B cell (primary cell): ENCODE measurements around the gene TRUB1. TPM values are rescaled to one million over a fixed set of nuclear protein-coding genes. Genes with fewer than 3 reads are reported as not detected.

Source experiments
- ATAC-seq: fragments of 200-7000 bp; cut with Tn5 transposase; one replicate; pipeline ENCODE4 v1.10.0; 2021; ENCODE audit warnings: low read depth, mild to moderate bottlenecking, moderate number of reproducible peaks, moderate library complexity
- CTCF ChIA-PET: fragments of 350-600 bp; sonication (Branson Sonifier 250); formaldehyde crosslinking; loops from one replicate; lab custom pipeline; 2021; ENCODE audit warnings: antibody characterized with exemption, inconsistent platforms; lab: Charles Lee
- POLR2A ChIA-PET: fragments of 350-600 bp; sonication (Branson Sonifier 250); formaldehyde crosslinking; loops from one replicate; lab custom pipeline; 2021; ENCODE audit warnings: antibody characterized with exemption; lab: Charles Lee
- DNase-seq: peaks from one replicate; pipeline ENCODE4 v3.0.0; 2013
- H2AFZ ChIP-seq: 2 replicates; pipeline ENCODE4 v1.6.1; 2012; ENCODE audit warnings: mild to moderate bottlenecking, low read depth, low read length; ENCODE audit not compliant: insufficient read depth, poor library complexity, severe bottlenecking
- H3K27ac ChIP-seq, 2 donors: 1 replicate in 1 of 2; 2 replicates in 1 of 2; pipeline ENCODE4 v1.5.1; 2012 to 2013; ENCODE audit warnings: low read length in 2 of 2, mild to moderate bottlenecking in 2 of 2, moderate library complexity in 1 of 2
- H3K27me3 ChIP-seq, 4 experiments: fragments of 200-600 bp in 1 of 4; sonication (generic) in 1 of 4; replicated peaks in 1 of 4; 1 replicate in 2 of 4; 2 replicates in 2 of 4; pipeline versions ENCODE4 v1.6.1 to v1.7.0; 2013 to 2016; ENCODE audit warnings: low read length in 3 of 4, mild to moderate bottlenecking in 2 of 4, mixed read lengths in 1 of 4, moderate library complexity in 1 of 4; ENCODE audit not compliant: insufficient read depth in 4 of 4, control insufficient read depth in 3 of 4; ENCODE audit errors: control extremely low read depth in 1 of 4
- H3K36me3 ChIP-seq, 2 experiments: replicated peaks in 1 of 2; 1 replicate in 1 of 2; 2 replicates in 1 of 2; pipeline versions ENCODE4 v1.6.1 to v1.7.1; 2013; ENCODE audit warnings: low read length in 1 of 2; ENCODE audit not compliant: insufficient read depth in 2 of 2, control insufficient read depth in 1 of 2; ENCODE audit errors: control extremely low read depth in 1 of 2, extremely low read depth in 1 of 2
- H3K4me1 ChIP-seq, 2 donors: fragments of 200-600 bp in 1 of 2; sonication (generic) in 1 of 2; 1 replicate in 1 of 2; 2 replicates in 1 of 2; pipeline versions ENCODE4 v1.5.1 to v1.6.1; 2013 to 2017; ENCODE audit warnings: low read length in 2 of 2; ENCODE audit not compliant: control insufficient read depth in 2 of 2, insufficient read depth in 2 of 2
- H3K4me2 ChIP-seq: replicated peaks from 2 replicates; pipeline ENCODE3; 2012; ENCODE audit warnings: mild to moderate bottlenecking, low read depth, low read length; ENCODE audit not compliant: poor library complexity, severe bottlenecking
- H3K4me3 ChIP-seq, 5 experiments: fragments of 200-600 bp in 1 of 5; sonication (generic) in 1 of 5; 1 replicate in 3 of 5; 2 replicates in 2 of 5; pipeline versions ENCODE4 v1.5.1 to v1.7.0; 2011 to 2016; ENCODE audit warnings: low read length in 4 of 5, mild to moderate bottlenecking in 4 of 5, low read depth in 2 of 5, control low read depth in 1 of 5, moderate library complexity in 1 of 5; ENCODE audit not compliant: insufficient read depth in 1 of 5; ENCODE audit errors: control extremely low read depth in 1 of 5, extremely low read depth in 1 of 5
- H3K79me2 ChIP-seq: fragments of 200-600 bp; sonication (generic); one replicate; pipeline ENCODE4 v1.6.0; 2016; ENCODE audit warnings: low read length; ENCODE audit not compliant: control insufficient read depth, insufficient read depth
- H3K9ac ChIP-seq: fragments of 200-600 bp; sonication (generic); 2 replicates; pipeline ENCODE4 v1.6.1; 2017; ENCODE audit warnings: mild to moderate bottlenecking, low read length, moderate library complexity
- H3K9me3 ChIP-seq, 3 donors: one replicate each; pipeline versions ENCODE4 v1.6.1 to v1.7.1; 2013; ENCODE audit warnings: low read length in 2 of 3; ENCODE audit not compliant: control insufficient read depth in 2 of 3, insufficient read depth in 1 of 3; ENCODE audit errors: control extremely low read depth in 1 of 3
- H4K20me1 ChIP-seq: 2 replicates; pipeline ENCODE4 v1.6.0; 2012; ENCODE audit warnings: mild to moderate bottlenecking, low read length; ENCODE audit not compliant: insufficient read depth, control insufficient read depth, poor library complexity, severe bottlenecking
- H3K27ac Mint-ChIP-seq: one replicate; pipeline ENCODE4 v1.8.0; 2021; ENCODE audit warnings: mixed read lengths
- H3K27me3 Mint-ChIP-seq: one replicate; pipeline ENCODE4 v1.8.0; 2021; ENCODE audit warnings: mixed read lengths
- H3K4me1 Mint-ChIP-seq: one replicate; pipeline ENCODE4 v1.8.0; 2021; ENCODE audit warnings: mixed read lengths
- H3K4me3 Mint-ChIP-seq: one replicate; pipeline ENCODE4 v1.8.0; 2021; ENCODE audit warnings: mixed read lengths
- H3K9me3 Mint-ChIP-seq: one replicate; pipeline ENCODE4 v1.8.0; 2022; ENCODE audit warnings: mixed read lengths; ENCODE audit not compliant: insufficient read depth
- EZH2 ChIP-seq: IDR thresholded peaks from 2 replicates; pipeline ENCODE4 v1.6.1; 2012; ENCODE audit warnings: borderline replicate concordance, low read depth, mild to moderate bottlenecking, moderate library complexity, low read length; ENCODE audit not compliant: insufficient read depth, poor library complexity, severe bottlenecking
- WGBS: methylation state at CpG from one replicate; pipeline ENCODE4 v1.1.5; 2013; ENCODE audit warnings: missing lambda C conversion rate; ENCODE audit not compliant: insufficient coverage; 5-methylcytosine and 5-hydroxymethylcytosine counted together
- intact Hi-C: fragments of 100-400 bp; cut with micrococcal nuclease; formaldehyde crosslinking; loops from one replicate; pipeline ENCODE4 v1.10.0; 2022
- polyA plus RNA-seq: library from polyadenylated mRNA; depleted of rRNA; stranded (reverse); fragments of >200 nt; gene quantifications from 2 replicates; pipeline ENCODE4 v1.2.3, GENCODE V29; 2012
- total RNA-seq, 2 donors: library from RNA; stranded (reverse); fragments of 120-200 nt in 1 of 2; gene quantifications; 1 replicate in 1 of 2; 2 replicates in 1 of 2; pipeline versions ENCODE4 v1.2.3 to v1.2.4, GENCODE V29; 2013 to 2022
- TF ChIP-seq, protein P1 (sequence below): fragments of 200-600 bp; IDR thresholded peaks from one replicate; pipeline ENCODE4 v1.8.0; 2022; ENCODE audit warnings: antibody characterized with exemption, mild to moderate bottlenecking

Gene TRUB1
- total and polyA plus RNA-seq, 2 donors (not counting 1 experiment from before 2014, with no cell fraction given): 6.5 to 15.7 TPM

DNA sequence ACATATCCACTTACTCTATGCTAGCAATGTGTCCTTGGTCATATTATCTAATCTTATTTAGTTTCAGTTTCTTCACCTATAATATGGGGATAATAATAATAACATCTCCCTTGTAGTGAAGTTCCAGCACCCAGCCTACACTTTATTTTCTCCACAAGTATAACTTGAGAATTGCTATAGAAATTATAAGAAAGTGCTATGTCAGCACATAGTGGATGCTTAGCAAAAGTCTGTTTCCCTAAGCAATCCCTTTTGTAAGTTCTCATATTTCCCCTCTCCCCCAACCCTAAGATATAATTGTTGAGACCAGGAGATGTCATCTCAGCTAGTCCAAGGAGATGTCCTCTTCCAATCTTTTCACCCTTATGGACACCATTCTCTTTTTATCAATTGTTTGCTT, 5.8 kb upstream of the TRUB1 start:
- ATAC-seq: no peak
- Mint-ChIP-seq H3K4me3 (no peak overlapping the region), H3K4me1 (no peaks in the 10 kb centered on the region), H3K9me3 (peaks cover 3% of the 10 kb centered on the region), H3K27ac (no peak overlapping the region), H3K27me3 (peaks cover 6% of the 10 kb centered on the region)
- peaks cover 0 to 3% (median 0%) of the 10 kb centered on the region in 4 experiments for H3K27me3 ChIP-seq
- peaks cover 0 to 7% (median 1%) of the 10 kb centered on the region in 3 donors for H3K9me3 ChIP-seq
- H3K36me3 ChIP-seq: no peaks in the 10 kb centered on the region
- ChIA-PET POLR2A (no interaction called here), CTCF (no interaction called here)
- no peak overlapping the region for H3K4me3 ChIP-seq
- H3K27ac ChIP-seq: no peak overlapping the region
- H3K4me1 ChIP-seq: no peaks in the 10 kb centered on the region
- no peak overlapping the region for H3K4me2 ChIP-seq
- no peak overlapping the region for H3K9ac ChIP-seq
- H2AFZ ChIP-seq: no peak overlapping the region
- no peak for DNase-seq
- intact Hi-C loops: no loop called here
- TF ChIP-seq, protein P1, sequence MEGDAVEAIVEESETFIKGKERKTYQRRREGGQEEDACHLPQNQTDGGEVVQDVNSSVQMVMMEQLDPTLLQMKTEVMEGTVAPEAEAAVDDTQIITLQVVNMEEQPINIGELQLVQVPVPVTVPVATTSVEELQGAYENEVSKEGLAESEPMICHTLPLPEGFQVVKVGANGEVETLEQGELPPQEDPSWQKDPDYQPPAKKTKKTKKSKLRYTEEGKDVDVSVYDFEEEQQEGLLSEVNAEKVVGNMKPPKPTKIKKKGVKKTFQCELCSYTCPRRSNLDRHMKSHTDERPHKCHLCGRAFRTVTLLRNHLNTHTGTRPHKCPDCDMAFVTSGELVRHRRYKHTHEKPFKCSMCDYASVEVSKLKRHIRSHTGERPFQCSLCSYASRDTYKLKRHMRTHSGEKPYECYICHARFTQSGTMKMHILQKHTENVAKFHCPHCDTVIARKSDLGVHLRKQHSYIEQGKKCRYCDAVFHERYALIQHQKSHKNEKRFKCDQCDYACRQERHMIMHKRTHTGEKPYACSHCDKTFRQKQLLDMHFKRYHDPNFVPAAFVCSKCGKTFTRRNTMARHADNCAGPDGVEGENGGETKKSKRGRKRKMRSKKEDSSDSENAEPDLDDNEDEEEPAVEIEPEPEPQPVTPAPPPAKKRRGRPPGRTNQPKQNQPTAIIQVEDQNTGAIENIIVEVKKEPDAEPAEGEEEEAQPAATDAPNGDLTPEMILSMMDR: no peak
- TF ChIP-seq EZH2: no peak
- no peaks in the 10 kb centered on the region for H3K79me2 ChIP-seq
- no peaks in the 10 kb centered on the region for H4K20me1 ChIP-seq

DNA sequence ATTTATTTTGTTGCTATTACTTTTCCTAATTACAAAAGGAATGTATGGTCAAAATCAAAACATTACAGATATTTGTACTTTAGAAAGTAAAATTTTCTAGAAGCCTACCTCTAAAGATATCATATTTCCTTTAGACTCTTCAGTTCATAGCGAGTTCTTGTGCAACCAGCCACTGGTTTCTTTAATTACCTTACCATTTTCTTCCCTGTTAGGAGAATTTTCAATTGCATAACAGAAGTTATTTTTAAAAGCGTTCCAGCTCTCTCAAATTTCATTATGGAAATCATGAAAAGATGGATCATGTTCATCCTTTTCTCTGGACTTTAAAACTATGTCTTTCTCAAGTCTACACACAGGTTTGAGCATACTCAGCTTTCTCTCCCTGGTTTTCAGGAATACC, 5.0 kb upstream of the TRUB1 start:
- no peak for ATAC-seq
- no peaks in the 10 kb centered on the region for H4K20me1 ChIP-seq

More for the DNA sequence above, 5.0 kb upstream of the TRUB1 start:
- DNase-seq: no peak
- H3K27ac Mint-ChIP-seq: no peak overlapping the region
- Histone ChIP-seq H3K4me3 (no peak overlapping the region), H3K4me2 (no peak overlapping the region), H3K4me1 (no peaks in the 10 kb centered on the region), H3K27ac (no peak overlapping the region), H3K27me3 (peaks cover 0 to 3% (median 0%) of the 10 kb centered on the region in 4 experiments), H3K9ac (no peak overlapping the region), H3K36me3 (no peaks in the 10 kb centered on the region), H3K9me3 (peaks cover 0 to 7% (median 1%) of the 10 kb centered on the region in 3 donors), H2AFZ (no peak overlapping the region), H3K79me2 (no peaks in the 10 kb centered on the region)
- ChIA-PET CTCF (no interaction called here), POLR2A (no interaction called here)
- H3K27me3 Mint-ChIP-seq: peaks cover 6% of the 10 kb centered on the region
- no peak overlapping the region for H3K4me3 Mint-ChIP-seq
- TF ChIP-seq, protein P1: no peak
- TF ChIP-seq EZH2: no peak
- H3K9me3 Mint-ChIP-seq: peaks cover 3% of the 10 kb centered on the region
- no CpG with 5 or more reads among the region's 2 CpGs for WGBS
- H3K4me1 Mint-ChIP-seq: peaks cover 2% of the 10 kb centered on the region
- intact Hi-C loops: no loop called here
